22Rv1 (cell line): ENCODE measurements around the gene NIPBL.

Experiments used
- CTCF ChIP-seq: fragments of 450-650 bp; IDR thresholded peaks from 2 replicates; pipeline ENCODE4 v1.5.1; 2017; ENCODE audit warnings: mild to moderate bottlenecking
- ZFX ChIP-seq: fragments of 450-650 bp; IDR thresholded peaks from 2 replicates; pipeline ENCODE4 v1.6.1; 2017; ENCODE audit warnings: antibody characterized with exemption, borderline replicate concordance

- TF ChIP-seq CTCF: no peak
- no peak for TF ChIP-seq ZFX
Observed at GRCh38 chr5:36929438-36929837, 52.9 kb downstream of the NIPBL start.
